LNCAP (cell line): ENCODE data around the gene NOS1.

Source experiments
- CTCF ChIP-seq: fragments of 450-650 bp; IDR thresholded peaks from 2 replicates; pipeline ENCODE4 v1.5.1; 2017; ENCODE audit warnings: mild to moderate bottlenecking

The NOS1 gene

GRCh38 chr12:117300174-117300573 is 61.3 kb downstream of the NOS1 start:
- TF ChIP-seq CTCF: no peak

- no peak for TF ChIP-seq CTCF
Observed at GRCh38 chr12:117298648-117299225, 62.7 kb downstream of the NOS1 start.

GRCh38 chr12:117298191-117298590 is 63.2 kb downstream of the NOS1 start:
- no peak for TF ChIP-seq CTCF

- no peak for TF ChIP-seq CTCF
Observed at GRCh38 chr12:117294189-117294603, 67.2 kb downstream of the NOS1 start.

GRCh38 chr12:117293510-117293909 is 67.9 kb downstream of the NOS1 start:
- TF ChIP-seq CTCF: no peak

GRCh38 chr12:117292688-117293087 is 68.7 kb downstream of the NOS1 start:
- TF ChIP-seq CTCF: no peak

- TF ChIP-seq CTCF: no peak
Observed at GRCh38 chr12:117284140-117284539, 77.3 kb downstream of the NOS1 start.

GRCh38 chr12:117282490-117282889 is 78.9 kb downstream of the NOS1 start:
- TF ChIP-seq CTCF: no peak
